NB4 (cell line): ENCODE data around the gene DNAJC22.

Source experiments
- DNase-seq: peaks from one replicate; pipeline ENCODE4 v3.0.0; 2010; ENCODE audit warnings: low read depth
- H3K4me3 ChIP-seq: one replicate; pipeline ENCODE4 v1.5.1; 2011; ENCODE audit warnings: mild to moderate bottlenecking, low read depth, low read length, moderate library complexity
- MAX ChIP-seq: IDR thresholded peaks from 2 replicates; pipeline ENCODE4 v1.6.1; 2011; ENCODE audit warnings: low read depth, low read length
- MYC ChIP-seq: IDR thresholded peaks from 2 replicates; pipeline ENCODE4 v1.6.1; 2011; ENCODE audit warnings: low read depth, low read length
- POLR2A ChIP-seq: IDR thresholded peaks from 2 replicates; pipeline ENCODE4 v1.6.1; 2011; ENCODE audit warnings: mild to moderate bottlenecking; ENCODE audit not compliant: insufficient read length; ENCODE audit errors: extremely low read depth
- TF ChIP-seq, protein P1 (sequence below): IDR thresholded peaks from one replicate; pipeline ENCODE4 v1.5.1; 2012; ENCODE audit warnings: low read depth, low read length

Gene DNAJC22

GRCh38 chr12:49334226-49334625 lies 12.5 kb upstream of the DNAJC22 start:
- H3K4me3 ChIP-seq: no peak overlapping the region
- DNase-seq: no peak
- no peak for TF ChIP-seq MYC
- no peak for TF ChIP-seq POLR2A
- TF ChIP-seq, protein P1, sequence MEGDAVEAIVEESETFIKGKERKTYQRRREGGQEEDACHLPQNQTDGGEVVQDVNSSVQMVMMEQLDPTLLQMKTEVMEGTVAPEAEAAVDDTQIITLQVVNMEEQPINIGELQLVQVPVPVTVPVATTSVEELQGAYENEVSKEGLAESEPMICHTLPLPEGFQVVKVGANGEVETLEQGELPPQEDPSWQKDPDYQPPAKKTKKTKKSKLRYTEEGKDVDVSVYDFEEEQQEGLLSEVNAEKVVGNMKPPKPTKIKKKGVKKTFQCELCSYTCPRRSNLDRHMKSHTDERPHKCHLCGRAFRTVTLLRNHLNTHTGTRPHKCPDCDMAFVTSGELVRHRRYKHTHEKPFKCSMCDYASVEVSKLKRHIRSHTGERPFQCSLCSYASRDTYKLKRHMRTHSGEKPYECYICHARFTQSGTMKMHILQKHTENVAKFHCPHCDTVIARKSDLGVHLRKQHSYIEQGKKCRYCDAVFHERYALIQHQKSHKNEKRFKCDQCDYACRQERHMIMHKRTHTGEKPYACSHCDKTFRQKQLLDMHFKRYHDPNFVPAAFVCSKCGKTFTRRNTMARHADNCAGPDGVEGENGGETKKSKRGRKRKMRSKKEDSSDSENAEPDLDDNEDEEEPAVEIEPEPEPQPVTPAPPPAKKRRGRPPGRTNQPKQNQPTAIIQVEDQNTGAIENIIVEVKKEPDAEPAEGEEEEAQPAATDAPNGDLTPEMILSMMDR: no peak
- no peak for TF ChIP-seq MAX

DNA sequence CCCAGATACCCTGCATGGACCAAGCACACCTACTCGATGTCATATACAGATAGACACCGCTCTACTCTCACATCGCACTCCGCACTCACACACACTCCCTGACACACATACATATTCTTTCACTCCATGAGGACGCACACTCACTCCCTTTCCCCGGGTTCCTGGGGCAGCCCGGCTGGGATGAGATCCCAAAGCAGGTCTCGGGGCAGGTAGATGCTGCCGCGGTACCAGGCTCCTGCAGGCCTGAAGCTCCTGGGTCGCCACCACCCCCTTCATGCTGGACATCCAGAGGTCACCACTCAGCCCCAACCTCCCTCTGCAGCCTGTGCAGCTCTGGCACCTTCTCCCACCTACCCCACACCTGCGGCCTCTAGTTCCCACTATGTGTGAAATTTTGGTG lies 12.0 kb upstream of the DNAJC22 start:
- DNase-seq: no peak
- TF ChIP-seq POLR2A (no peak), MAX (no peak), MYC (no peak)
- TF ChIP-seq, protein P1: no peak
- no peak overlapping the region for H3K4me3 ChIP-seq

DNA sequence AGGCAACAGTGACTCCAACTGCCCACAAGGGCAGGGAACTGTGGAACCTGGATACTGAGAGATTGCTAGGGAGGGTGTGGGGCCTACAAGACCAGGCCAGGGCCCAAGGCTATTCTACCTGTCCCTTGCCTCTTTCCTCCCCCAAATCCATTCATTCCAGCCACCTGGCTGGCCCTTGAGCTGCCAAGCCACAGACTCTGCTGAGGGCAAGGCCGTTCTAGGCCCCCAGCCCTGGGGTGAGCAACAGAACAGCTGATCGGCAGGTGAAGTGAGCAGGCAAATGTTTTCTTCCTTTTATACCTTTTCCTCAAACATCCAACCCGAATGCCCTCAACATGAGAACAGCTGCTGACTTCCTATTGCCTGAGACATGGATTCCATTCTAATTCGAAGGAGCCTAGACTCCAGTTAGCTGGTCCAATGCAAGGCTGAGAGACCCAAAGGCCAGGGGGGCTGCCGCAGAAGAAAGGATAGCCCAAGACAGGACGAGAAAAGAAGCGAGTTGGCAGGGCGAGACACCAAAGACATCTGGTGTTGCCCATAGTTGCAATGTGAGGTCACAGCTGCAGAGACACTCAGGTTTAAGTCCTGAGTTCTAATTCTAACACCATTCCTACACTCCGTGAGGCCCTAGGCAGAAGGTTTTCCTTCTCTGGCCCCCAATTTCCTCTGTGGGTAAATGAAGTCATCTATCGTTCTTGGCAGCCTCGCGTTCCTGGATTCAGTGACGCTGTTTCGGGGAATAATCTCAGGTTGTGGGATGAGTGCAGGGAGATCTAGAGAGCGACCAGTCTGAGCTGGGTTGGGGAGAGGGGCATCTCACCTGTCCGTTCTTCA lies 11.4 kb upstream of the DNAJC22 start:
- no peak overlapping the region for H3K4me3 ChIP-seq
- no peak for DNase-seq
- TF ChIP-seq, protein P1: no peak
- TF ChIP-seq POLR2A (no peak), MYC (no peak), MAX (no peak)

DNA sequence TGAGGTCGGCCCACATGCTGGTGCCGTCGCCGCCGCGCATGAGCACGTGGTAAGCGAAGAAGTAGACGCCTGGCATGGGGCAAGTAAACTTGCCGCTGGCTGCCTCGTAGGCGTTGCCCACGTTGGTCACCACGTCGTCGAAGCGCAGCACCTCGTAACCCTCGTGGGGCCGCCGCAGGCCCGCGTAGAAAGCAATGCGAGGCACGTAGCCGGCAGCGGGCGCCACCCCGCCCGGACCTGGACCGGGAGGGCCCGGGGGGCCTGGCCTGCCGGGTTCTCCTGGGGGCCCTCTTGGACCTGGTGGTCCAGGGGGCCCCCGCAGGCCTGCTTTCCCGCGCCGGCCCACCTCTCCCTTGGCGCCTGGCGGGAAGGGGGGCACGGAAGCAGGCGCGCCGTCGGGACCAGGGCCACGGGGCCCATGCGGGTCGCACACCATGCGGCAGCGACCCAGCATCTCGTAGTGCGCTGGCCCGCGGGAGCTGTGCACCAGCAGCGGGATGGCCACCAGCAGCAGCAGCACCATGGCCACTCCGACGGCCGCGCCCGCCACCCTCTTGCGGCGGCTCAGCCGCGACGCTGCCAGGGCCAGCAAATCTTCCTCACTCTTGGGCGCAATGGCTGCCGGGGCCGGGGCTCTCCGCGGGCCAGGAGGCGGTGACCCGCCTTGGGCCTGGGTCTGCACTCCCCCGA lies 10.6 kb upstream of the DNAJC22 start:
- no peak overlapping the region for H3K4me3 ChIP-seq
- DNase-seq: no peak

More for the DNA sequence above, 10.6 kb upstream of the DNAJC22 start:
- TF ChIP-seq, protein P1: no peak
- TF ChIP-seq POLR2A: no peak
- no peak for TF ChIP-seq MYC
- no peak for TF ChIP-seq MAX
